NCI-H1694 (cell line): ENCODE results near the gene PDE4D.

Experiments used
- DNase-seq: peaks from one replicate; lab custom pipeline; 2025; lab: John Stamatoyannopoulos, UW

Gene PDE4D

GRCh38 chr5:59838989-59839388, 54.5 kb downstream of the PDE4D start:
- DNase-seq = peak; percentile 50

- no peak for DNase-seq
These were observed 55.5 kb downstream of the PDE4D start for GRCh38 chr5:59838067-59838466.

DNA sequence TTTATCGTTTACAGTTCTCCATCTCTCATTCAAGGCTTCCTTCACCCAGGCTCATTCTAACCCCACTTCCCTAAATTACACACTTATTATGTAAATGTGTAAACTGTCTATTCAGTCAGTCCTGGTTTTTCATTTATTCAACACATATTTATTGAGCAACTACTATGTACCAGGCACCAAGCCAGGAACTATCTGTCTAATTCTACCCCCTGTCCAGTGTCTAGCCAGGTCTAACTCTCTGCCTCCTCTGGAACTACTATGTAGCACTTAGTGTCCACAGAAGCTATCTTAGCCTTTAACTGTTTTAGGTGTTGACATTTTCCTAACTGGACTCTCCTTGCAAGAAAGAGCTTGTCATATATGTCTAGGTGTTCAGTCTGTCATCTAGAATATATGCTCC, 56.5 kb downstream of the PDE4D start:
- no peak for DNase-seq

DNA sequence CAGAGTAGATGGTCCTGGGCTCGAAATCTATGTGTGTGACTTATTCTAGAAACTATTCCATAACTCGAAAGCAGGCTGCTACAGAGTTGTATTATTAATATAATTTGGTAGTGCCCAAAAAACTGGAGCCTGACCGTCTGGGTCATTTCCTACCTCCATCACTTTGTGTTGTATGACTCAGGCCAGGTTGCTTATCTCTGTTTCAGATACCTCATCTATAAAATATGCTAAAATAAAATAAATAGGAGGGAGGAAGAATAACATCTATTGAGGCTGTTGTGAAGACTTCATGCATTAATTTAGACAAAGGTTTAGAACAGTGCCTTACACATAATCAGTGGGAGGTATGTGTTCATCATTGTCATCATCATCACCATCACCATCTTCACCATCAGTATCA, 57.7 kb downstream of the PDE4D start:
- no peak for DNase-seq

GRCh38 chr5:59833448-59833847, 60.1 kb downstream of the PDE4D start:
- no peak for DNase-seq

DNA sequence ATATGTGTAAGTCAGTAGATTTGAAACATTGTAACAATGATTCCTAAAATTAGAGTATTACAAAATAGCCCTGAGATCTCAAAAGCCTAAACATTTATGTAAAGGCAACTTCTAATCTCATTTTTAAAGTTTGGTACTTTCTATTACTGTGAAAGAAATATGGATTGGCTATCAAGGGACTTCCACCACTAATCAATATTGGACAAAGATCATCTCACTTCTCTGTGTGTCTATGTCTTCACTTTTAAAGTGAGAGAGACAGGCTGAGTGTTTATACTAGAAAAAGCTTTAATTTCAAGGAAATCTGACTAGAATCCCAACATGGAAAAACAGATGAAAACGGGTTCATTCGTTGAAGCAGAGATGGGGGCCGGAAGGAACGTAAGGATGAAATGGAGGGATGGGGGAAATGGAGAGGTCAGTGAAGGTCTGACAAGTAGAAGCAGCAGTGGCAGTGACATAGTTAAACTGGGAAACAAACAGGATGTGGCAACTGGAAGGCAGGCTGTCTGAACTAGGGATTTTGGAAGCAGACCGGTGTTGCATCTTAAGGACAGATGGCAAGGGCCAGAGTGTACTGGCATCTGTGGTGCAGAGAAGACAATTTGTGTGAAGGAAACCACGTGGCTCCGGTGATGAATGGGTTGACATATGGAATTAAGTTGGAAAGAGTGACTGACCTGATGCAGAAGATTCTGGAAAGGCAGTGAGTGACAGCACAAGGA, 60.8 kb downstream of the PDE4D start:
- DNase-seq = peak; percentile 36

- DNase-seq = no peak
These were observed 62.1 kb downstream of the PDE4D start for GRCh38 chr5:59831326-59832010.

GRCh38 chr5:59830536-59831200, 62.9 kb downstream of the PDE4D start:
- DNase-seq = no peak

- no peak for DNase-seq
These were observed 63.6 kb downstream of the PDE4D start for GRCh38 chr5:59829922-59830321.

DNA sequence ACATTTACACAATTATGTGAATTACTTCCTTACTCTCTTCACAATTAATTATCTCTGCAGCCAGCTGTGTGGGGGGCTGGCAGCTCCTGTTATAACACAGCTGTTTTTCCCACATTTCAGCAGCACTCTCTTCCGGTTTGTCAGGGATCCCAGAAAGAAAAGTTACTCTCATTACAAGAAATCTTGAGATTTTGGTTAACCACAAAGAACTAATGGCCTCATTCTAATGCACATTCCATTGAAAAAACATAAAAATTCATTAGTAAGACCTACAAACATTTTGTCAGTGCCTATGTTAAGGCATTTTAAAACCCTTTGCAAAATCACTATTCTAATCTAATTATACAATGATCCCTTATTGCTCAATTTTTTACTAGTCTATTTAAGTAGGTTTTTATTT, 64.1 kb downstream of the PDE4D start:
- no peak for DNase-seq

GRCh38 chr5:59828623-59829022, 64.9 kb downstream of the PDE4D start:
- DNase-seq = no peak

DNA sequence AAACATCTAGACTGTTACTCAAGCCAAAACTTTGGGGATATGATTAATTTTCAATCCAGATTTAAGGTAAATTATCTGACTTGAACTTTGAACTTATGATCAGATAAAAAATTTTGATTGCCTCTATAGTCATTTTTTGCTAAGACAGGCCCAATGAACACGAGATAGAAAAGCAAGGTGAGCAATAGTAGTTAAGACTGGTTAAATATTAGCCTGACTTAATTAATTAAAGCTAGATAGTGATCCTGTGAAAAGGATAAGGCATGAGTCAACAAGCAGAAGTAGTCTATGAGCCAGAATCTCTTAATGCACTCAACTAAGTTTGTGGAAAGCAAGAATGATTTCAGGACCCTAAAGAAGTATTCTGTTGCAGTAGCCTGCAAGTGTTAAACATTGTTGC, 66.5 kb downstream of the PDE4D start:
- DNase-seq = no peak

DNA sequence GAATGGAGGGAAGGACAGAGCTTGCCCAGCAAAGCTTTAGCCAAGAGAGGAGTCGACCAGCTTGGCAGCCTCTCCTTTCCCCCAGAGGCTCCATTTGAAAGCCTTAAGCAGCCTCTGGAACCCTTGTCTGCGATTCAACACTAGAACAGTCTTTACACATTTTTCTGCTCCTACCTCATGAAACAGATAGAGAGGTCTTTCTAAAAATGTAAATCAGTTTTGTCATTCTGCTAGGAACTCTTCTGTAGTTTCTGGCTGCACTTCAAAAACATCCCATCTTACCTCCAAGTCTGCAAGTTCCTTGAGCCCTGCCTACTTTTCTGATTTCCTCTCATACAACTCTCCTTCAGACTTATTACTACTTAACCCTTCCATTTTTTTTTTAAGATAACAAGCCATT, 70.1 kb downstream of the PDE4D start:
- DNase-seq = no peak

- no peak for DNase-seq
These were observed 73.7 kb downstream of the PDE4D start for GRCh38 chr5:59819806-59820205.

GRCh38 chr5:59817536-59817935, 76.0 kb downstream of the PDE4D start:
- DNase-seq = no peak

DNA sequence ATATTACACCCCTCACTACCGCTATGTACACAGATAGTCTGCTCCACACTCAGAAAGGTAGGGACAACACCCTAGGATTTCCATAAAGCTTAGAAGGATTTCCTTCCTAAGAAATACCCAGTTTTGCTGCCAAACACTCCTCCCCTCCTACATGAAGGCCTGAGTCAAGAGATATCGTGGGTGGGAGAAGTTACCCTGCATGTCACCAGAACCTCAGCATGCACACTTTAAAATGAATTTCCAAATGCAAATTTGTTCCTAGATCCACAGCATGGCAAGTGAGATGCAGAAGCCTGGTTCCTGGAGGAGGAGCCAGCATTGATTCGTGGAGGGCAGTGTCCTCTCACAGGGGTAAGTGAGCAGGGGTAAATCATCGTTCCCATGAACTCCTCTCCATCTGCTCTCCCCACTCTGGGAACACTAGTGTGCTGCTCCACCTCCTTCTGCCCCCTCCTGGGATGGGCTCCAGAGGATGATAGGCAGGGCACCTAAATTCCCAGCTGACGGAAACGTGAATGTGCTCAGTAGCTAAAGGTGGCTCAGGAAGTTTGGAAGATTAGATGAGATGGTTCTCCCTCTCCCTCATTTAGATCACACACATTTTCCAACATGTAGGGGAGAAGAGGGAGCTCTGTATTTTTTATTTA, 76.7 kb downstream of the PDE4D start:
- peak; percentile 49 for DNase-seq

DNA sequence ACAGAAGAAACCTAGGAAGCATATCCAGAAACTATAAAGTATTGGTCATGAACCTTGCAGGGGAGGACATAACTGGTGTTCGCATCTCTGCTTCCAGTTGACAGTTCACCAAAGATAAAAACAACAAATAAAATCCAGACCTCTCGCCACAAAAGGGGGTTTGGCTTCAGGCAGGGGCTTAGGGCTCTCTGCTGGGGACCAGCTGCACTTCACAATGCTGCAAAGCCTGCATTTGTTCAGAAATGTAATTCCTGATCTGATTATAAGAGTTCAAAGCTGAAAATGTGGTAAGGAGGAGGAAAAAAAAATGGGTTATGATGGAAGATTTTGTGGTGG, 79.0 kb downstream of the PDE4D start:
- no peak for DNase-seq

- peak; percentile 67 for DNase-seq
These were observed 79.6 kb downstream of the PDE4D start for GRCh38 chr5:59813761-59814536.

GRCh38 chr5:59810041-59810440, 83.5 kb downstream of the PDE4D start:
- peak; percentile 46 for DNase-seq

- DNase-seq = no peak
These were observed 85.7 kb downstream of the PDE4D start for GRCh38 chr5:59807806-59808205.

DNA sequence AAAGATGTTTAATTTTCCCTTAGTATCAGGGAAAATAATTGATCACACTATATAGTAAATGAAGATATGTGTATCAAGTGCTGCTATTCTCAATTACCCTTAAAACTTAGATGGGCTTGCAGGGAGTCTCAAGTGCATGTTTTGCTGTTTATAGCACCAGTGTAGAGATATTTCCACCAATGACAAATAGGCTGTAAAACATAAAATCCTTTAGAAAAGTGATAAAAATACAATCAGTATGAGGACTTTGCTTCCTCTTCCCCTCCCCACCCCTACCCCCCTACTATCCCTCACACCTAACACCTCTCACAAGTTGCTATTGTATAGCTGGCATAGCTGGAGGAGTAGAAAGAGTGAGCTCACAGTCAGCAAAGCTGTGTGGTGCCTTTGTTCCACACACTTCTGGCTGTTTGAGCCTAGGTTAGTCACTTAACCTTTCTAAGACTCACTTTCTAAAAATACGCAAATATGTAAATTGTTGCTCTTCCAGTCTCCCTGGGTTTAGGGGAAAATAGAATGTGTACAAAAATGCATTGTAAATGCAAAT, 93.1 kb downstream of the PDE4D start:
- DNase-seq = no peak
